ENCODE measurements around the gene NME8.

Gene NME8

DNA sequence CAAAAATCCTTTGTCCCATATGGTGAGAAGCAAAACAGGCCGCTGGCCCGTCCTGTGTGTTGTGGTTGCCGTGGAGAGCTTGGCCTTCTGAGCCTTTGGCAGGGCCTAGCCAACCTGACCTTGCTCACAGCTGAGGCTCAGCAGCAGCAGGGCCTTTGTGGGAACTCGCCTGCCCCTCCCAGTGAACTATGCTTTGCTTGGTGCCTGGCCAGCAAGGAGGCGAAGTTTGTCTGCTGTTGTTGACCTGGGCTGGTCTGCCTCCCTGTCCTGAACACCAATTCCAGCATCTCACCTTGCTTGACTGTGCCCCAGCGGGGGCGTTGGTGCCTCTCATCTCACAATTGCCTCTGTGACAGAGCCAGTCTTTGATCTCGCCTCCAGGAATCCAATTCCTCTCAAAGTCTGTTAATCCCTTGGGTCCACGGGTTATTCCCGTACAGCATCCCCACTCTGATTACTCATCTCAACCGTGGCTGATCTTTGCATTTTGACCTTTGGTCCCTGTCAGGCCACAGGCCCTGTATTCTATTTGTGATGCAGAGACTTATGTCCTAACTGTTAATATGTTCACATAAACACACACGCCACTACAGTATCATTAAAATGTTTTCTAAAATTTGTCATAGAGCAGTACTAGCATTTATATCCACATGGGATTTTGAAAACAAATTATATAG, 94.7 kb downstream of the NME8 start:
- DNase-seq, result no peak

DNA sequence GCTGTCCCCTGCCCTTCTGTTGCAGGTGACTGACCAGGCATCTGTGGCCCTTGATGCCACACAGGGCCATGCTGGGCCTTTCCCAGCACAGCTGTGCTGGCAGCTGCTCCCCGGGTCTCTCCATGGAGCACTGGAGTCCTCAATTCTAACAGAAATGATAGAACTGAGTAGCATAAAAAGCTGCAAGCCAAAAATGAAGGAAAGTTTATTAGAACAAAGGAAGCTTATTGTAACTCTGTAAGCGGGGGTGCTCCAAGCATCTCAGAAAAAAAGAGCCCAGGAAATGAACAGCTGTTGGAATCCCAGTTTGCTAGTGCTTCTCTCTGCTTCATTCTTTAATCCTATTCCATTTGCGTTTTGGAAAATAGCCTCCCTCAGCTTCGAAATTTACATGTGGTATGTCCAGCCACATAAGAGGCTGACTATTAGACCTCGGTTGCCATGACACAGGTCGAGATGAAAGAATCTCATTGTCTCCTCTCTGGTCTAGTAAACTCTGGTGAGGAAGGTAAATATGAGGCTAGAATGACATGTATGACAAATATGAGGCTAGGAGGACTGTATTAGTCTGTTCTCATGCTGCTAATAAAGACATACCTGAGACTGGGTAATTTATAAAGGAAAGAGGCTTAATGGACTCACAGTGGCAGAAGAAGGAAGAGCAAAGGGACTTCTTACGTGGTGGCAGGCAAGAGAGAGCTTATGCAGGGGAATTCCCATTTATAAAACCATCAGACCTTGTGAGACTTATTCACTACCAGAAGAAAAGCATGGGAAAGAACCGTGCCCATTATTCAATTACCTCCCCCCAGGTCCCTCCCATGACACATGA, 95.7 kb downstream of the NME8 start:
- no peak for DNase-seq

DNA sequence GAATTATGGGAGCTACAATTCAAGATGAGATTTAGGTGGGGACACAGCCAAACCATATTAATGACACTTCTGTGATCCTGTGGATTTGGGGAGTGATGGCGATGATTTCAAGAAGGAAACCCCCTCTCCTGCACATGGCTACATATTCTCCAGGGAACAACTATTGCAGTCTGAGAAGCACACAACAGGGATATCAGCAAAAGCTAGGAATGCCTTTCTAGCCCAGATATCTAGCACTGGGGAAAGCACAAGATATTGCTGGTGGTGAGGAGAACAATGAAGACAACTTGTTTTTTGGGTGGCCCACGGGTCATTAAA, 96.3 kb downstream of the NME8 start:
- no peak for DNase-seq

DNA sequence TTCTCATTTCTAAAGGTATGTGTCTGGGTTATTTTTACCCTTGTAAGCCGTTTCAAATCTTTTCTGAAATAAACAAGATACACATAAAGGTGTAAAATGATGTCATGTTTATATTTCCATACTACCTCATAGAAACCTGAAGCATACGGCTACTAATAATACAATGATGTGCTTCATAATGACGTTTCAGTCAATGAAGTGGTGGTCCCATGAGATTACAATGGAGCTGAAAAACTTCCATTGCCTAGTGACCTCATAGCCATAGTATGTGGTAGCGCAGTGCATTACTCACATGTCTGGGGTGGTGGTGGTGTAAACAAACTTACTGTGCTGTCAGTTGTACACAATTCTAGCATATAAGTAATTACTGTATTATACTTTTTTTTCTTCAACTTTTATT, 96.9 kb downstream of the NME8 start:
- DNase-seq, result no peak

DNA sequence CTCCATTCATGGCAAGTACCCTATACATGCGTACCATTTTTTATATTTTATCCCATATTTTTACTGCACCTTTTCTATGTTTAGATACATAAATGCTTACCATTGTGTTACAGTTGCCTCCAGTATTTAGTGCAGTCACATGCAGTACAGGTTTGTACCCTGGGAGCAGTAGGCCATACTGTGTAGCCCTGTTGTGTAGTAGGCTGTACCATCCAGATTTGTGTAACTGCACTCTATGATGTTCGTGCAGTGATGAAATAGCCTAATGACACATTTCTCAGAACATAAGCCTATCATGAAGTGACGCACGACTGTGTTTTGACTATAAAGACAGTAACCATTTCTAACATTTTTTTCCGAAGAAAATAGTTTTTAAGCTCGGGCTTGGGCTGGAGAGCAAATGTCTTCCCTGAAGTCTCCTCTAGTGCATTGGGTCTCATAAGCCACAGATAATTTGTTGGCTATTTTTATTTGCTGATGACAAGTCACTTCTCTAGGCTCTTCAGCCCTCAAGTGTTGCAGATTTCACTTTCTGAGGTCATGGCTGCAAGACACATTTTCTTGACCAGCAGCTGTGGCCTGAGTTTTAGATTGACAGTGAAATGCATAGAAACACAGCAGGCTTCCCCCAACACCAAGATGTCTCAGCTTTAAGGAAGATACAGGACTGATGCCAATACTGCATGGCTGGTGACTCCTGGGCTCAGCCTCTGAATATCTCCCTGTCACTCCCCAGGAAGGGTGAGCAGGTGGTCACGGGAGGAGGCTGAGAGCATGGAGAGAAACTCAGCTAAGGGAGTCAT, 98.9 kb downstream of the NME8 start:
- no peak for DNase-seq

DNA sequence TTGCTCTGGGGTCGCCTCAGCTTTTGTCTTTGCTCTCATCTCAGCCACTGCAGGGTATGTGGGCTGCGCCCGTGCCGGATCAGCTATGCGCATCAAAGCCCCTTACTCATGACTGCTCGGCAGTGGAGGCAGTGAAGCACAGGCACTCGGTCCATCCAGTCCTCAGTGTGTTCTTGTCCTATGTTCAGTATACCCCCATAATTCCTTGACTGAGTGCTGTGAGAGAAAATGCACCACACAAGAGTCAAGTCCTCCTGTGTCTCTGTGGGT, 99.5 kb downstream of the NME8 start:
- DNase-seq, result no peak
